B cell (primary cell): ENCODE data around the gene PBX2. TPM values are rescaled to one million over a fixed set of nuclear protein-coding genes. Genes with fewer than 3 reads are reported as not detected.
A peak's percentile ranks its signal among the peaks of the same experiment; 100 is the strongest.

Experiments used
- ATAC-seq: fragments of 200-7000 bp; cut with Tn5 transposase; one replicate; pipeline ENCODE4 v1.10.0; 2021; ENCODE audit warnings: low read depth, mild to moderate bottlenecking, moderate number of reproducible peaks, moderate library complexity
- CTCF ChIA-PET: fragments of 350-600 bp; sonication (Branson Sonifier 250); formaldehyde crosslinking; loops from one replicate; lab custom pipeline; 2021; ENCODE audit warnings: antibody characterized with exemption, inconsistent platforms; lab: Charles Lee
- POLR2A ChIA-PET: fragments of 350-600 bp; sonication (Branson Sonifier 250); formaldehyde crosslinking; loops from one replicate; lab custom pipeline; 2021; ENCODE audit warnings: antibody characterized with exemption; lab: Charles Lee
- DNase-seq: peaks from one replicate; pipeline ENCODE4 v3.0.0; 2013
- H2AFZ ChIP-seq: 2 replicates; pipeline ENCODE4 v1.6.1; 2012; ENCODE audit warnings: mild to moderate bottlenecking, low read depth, low read length; ENCODE audit not compliant: insufficient read depth, poor library complexity, severe bottlenecking
- H3K27ac ChIP-seq, 2 donors: 1 replicate in 1 of 2; 2 replicates in 1 of 2; pipeline ENCODE4 v1.5.1; 2012 to 2013; ENCODE audit warnings: low read length in 2 of 2, mild to moderate bottlenecking in 2 of 2, moderate library complexity in 1 of 2
- H3K27me3 ChIP-seq, 4 experiments: fragments of 200-600 bp in 1 of 4; sonication (generic) in 1 of 4; replicated peaks in 1 of 4; 1 replicate in 2 of 4; 2 replicates in 2 of 4; pipeline versions ENCODE4 v1.6.1 to v1.7.0; 2013 to 2016; ENCODE audit warnings: low read length in 3 of 4, mild to moderate bottlenecking in 2 of 4, mixed read lengths in 1 of 4, moderate library complexity in 1 of 4; ENCODE audit not compliant: insufficient read depth in 4 of 4, control insufficient read depth in 3 of 4; ENCODE audit errors: control extremely low read depth in 1 of 4
- H3K36me3 ChIP-seq, 2 experiments: replicated peaks in 1 of 2; 1 replicate in 1 of 2; 2 replicates in 1 of 2; pipeline versions ENCODE4 v1.6.1 to v1.7.1; 2013; ENCODE audit warnings: low read length in 1 of 2; ENCODE audit not compliant: insufficient read depth in 2 of 2, control insufficient read depth in 1 of 2; ENCODE audit errors: control extremely low read depth in 1 of 2, extremely low read depth in 1 of 2
- H3K4me1 ChIP-seq, 2 donors: fragments of 200-600 bp in 1 of 2; sonication (generic) in 1 of 2; 1 replicate in 1 of 2; 2 replicates in 1 of 2; pipeline versions ENCODE4 v1.5.1 to v1.6.1; 2013 to 2017; ENCODE audit warnings: low read length in 2 of 2; ENCODE audit not compliant: control insufficient read depth in 2 of 2, insufficient read depth in 2 of 2
- H3K4me2 ChIP-seq: replicated peaks from 2 replicates; pipeline ENCODE3; 2012; ENCODE audit warnings: mild to moderate bottlenecking, low read depth, low read length; ENCODE audit not compliant: poor library complexity, severe bottlenecking
- H3K4me3 ChIP-seq, 5 experiments: fragments of 200-600 bp in 1 of 5; sonication (generic) in 1 of 5; 1 replicate in 3 of 5; 2 replicates in 2 of 5; pipeline versions ENCODE4 v1.5.1 to v1.7.0; 2011 to 2016; ENCODE audit warnings: low read length in 4 of 5, mild to moderate bottlenecking in 4 of 5, low read depth in 2 of 5, control low read depth in 1 of 5, moderate library complexity in 1 of 5; ENCODE audit not compliant: insufficient read depth in 1 of 5; ENCODE audit errors: control extremely low read depth in 1 of 5, extremely low read depth in 1 of 5
- H3K79me2 ChIP-seq: fragments of 200-600 bp; sonication (generic); one replicate; pipeline ENCODE4 v1.6.0; 2016; ENCODE audit warnings: low read length; ENCODE audit not compliant: control insufficient read depth, insufficient read depth
- H3K9ac ChIP-seq: fragments of 200-600 bp; sonication (generic); 2 replicates; pipeline ENCODE4 v1.6.1; 2017; ENCODE audit warnings: mild to moderate bottlenecking, low read length, moderate library complexity
- H3K9me3 ChIP-seq, 3 donors: one replicate each; pipeline versions ENCODE4 v1.6.1 to v1.7.1; 2013; ENCODE audit warnings: low read length in 2 of 3; ENCODE audit not compliant: control insufficient read depth in 2 of 3, insufficient read depth in 1 of 3; ENCODE audit errors: control extremely low read depth in 1 of 3
- H4K20me1 ChIP-seq: 2 replicates; pipeline ENCODE4 v1.6.0; 2012; ENCODE audit warnings: mild to moderate bottlenecking, low read length; ENCODE audit not compliant: insufficient read depth, control insufficient read depth, poor library complexity, severe bottlenecking
- H3K27ac Mint-ChIP-seq: one replicate; pipeline ENCODE4 v1.8.0; 2021; ENCODE audit warnings: mixed read lengths
- H3K27me3 Mint-ChIP-seq: one replicate; pipeline ENCODE4 v1.8.0; 2021; ENCODE audit warnings: mixed read lengths
- H3K4me1 Mint-ChIP-seq: one replicate; pipeline ENCODE4 v1.8.0; 2021; ENCODE audit warnings: mixed read lengths
- H3K4me3 Mint-ChIP-seq: one replicate; pipeline ENCODE4 v1.8.0; 2021; ENCODE audit warnings: mixed read lengths
- H3K9me3 Mint-ChIP-seq: one replicate; pipeline ENCODE4 v1.8.0; 2022; ENCODE audit warnings: mixed read lengths; ENCODE audit not compliant: insufficient read depth
- EZH2 ChIP-seq: IDR thresholded peaks from 2 replicates; pipeline ENCODE4 v1.6.1; 2012; ENCODE audit warnings: borderline replicate concordance, low read depth, mild to moderate bottlenecking, moderate library complexity, low read length; ENCODE audit not compliant: insufficient read depth, poor library complexity, severe bottlenecking
- WGBS: methylation state at CpG from one replicate; pipeline ENCODE4 v1.1.5; 2013; ENCODE audit warnings: missing lambda C conversion rate; ENCODE audit not compliant: insufficient coverage; 5-methylcytosine and 5-hydroxymethylcytosine counted together
- intact Hi-C: fragments of 100-400 bp; cut with micrococcal nuclease; formaldehyde crosslinking; loops from one replicate; pipeline ENCODE4 v1.10.0; 2022
- polyA plus RNA-seq: library from polyadenylated mRNA; depleted of rRNA; stranded (reverse); fragments of >200 nt; gene quantifications from 2 replicates; pipeline ENCODE4 v1.2.3, GENCODE V29; 2012
- total RNA-seq, 2 donors: library from RNA; stranded (reverse); fragments of 120-200 nt in 1 of 2; gene quantifications; 1 replicate in 1 of 2; 2 replicates in 1 of 2; pipeline versions ENCODE4 v1.2.3 to v1.2.4, GENCODE V29; 2013 to 2022
- TF ChIP-seq, protein P1 (sequence below): fragments of 200-600 bp; IDR thresholded peaks from one replicate; pipeline ENCODE4 v1.8.0; 2022; ENCODE audit warnings: antibody characterized with exemption, mild to moderate bottlenecking

PBX2 gene
- total and polyA plus RNA-seq, 2 donors (not counting 1 experiment from before 2014, with no cell fraction given), result 128 to 188 TPM

- Histone ChIP-seq H3K36me3 (peaks cover 0 to 15% of the 10 kb centered on the region in 2 experiments), H3K9ac (peak overlapping the region; percentile 81), H3K27ac (peak overlapping the region; percentile 97 to 98), H3K4me1 (peaks cover 34 to 50% of the 10 kb centered on the region in 2 donors), H3K79me2 (peaks cover 25% of the 10 kb centered on the region), H4K20me1 (no peaks in the 10 kb centered on the region), H3K4me2 (peak overlapping the region; percentile 93), H2AFZ (peak overlapping the region; percentile 86), H3K27me3 (no peaks in the 10 kb centered on the region), H3K4me3 (peak overlapping the region; percentile 75 to 87 (median 82)), H3K9me3 (no peaks in the 10 kb centered on the region)
- Mint-ChIP-seq H3K9me3 (no peaks in the 10 kb centered on the region), H3K27me3 (no peaks in the 10 kb centered on the region), H3K27ac (peak overlapping the region; percentile 99), H3K4me3 (peak overlapping the region; percentile 97), H3K4me1 (peaks cover 71% of the 10 kb centered on the region)
- TF ChIP-seq EZH2, result no peak
- TF ChIP-seq, protein P1, sequence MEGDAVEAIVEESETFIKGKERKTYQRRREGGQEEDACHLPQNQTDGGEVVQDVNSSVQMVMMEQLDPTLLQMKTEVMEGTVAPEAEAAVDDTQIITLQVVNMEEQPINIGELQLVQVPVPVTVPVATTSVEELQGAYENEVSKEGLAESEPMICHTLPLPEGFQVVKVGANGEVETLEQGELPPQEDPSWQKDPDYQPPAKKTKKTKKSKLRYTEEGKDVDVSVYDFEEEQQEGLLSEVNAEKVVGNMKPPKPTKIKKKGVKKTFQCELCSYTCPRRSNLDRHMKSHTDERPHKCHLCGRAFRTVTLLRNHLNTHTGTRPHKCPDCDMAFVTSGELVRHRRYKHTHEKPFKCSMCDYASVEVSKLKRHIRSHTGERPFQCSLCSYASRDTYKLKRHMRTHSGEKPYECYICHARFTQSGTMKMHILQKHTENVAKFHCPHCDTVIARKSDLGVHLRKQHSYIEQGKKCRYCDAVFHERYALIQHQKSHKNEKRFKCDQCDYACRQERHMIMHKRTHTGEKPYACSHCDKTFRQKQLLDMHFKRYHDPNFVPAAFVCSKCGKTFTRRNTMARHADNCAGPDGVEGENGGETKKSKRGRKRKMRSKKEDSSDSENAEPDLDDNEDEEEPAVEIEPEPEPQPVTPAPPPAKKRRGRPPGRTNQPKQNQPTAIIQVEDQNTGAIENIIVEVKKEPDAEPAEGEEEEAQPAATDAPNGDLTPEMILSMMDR, result no peak
- ATAC-seq (no peak), DNase-seq (no peak)
- POLR2A ChIA-PET, result interaction anchor here (1.0 to 3.0 kb wide), 6 partner anchors 14 to 795 kb away, joined by 3 to 25 read pairs (median 9); partner anchors contain the start of genes FKBPL, GPSM3 and PBX2
- intact Hi-C loops, result loop anchor here (1.0 to 5.0 kb wide), 7 partner anchors 14 to 1396 kb away; partner anchors contain the start of genes CSNK2B, HSD17B8, LY6G5B and NELFE
- CTCF ChIA-PET, result interaction anchor here (1.0 to 1.4 kb wide), 5 partner anchors 19 to 58 kb away, joined by 3 to 6 read pairs (median 6); no protein-coding TSS in a partner anchor
- WGBS, result 63% methylated on average over 4 of the region's 5 CpGs
Measured at GRCh38 chr6:32176476-32177182, 13.4 kb downstream of the PBX2 start.
